Uterus (tissue), 2 donors: ENCODE measurements around the gene DOK3.

ENCODE experiments used
- POLR2A ChIP-seq, 2 donors: fragments of 450-650 bp; IDR thresholded peaks; one replicate each; pipeline ENCODE4 v1.6.1; 2016; ENCODE audit warnings: antibody characterized with exemption in 2 of 2, mild to moderate bottlenecking in 1 of 2, moderate library complexity in 1 of 2
- TF ChIP-seq, protein P1 (sequence below), 4 experiments: fragments of 200-600 bp in 2 of 4; fragments of 450-650 bp in 2 of 4; sonication (generic) in 2 of 4; IDR thresholded peaks; one replicate each; pipeline ENCODE4 v1.5.1; 2016 to 2019; ENCODE audit warnings: antibody characterized with exemption in 4 of 4, mild to moderate bottlenecking in 2 of 4, moderate library complexity in 1 of 4

DNA sequence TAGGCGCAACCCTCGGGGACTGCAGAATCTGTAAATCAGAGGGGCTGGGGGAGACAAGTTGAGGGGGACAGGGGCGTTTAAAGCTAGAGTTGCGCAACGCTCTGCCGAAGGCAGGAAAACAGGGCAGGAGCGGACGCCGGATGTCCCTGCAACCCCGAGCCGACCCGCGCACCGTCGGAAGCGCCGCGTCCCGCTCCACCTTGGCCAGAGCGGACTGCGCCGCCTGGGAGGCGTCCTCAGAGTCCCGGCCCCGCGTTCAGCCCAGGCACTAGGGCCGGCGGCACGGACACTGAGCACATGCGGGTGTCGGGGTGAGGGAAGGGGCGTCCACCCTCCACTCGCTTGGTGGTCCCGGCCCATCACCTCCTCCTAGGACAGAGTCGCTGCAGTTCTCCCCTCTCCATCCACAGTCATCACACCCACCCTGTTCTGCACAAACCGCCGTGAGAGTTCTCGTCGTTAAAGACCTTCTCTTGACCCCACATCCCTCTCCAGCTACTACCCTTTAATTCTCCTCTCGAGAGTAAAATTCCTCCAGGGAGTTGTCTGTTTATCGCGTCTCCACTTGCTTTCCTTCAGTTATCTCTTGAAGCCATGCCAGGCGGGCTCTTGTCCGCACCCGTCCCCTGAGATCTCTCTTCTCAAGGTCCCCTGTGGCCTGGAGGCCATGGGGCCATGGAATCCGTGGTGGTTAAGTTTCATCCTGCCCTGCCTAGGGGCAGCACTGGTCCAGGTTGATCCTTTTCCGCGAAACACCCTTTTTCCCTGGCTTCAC is 11.4 kb downstream of the DOK3 start:
- TF ChIP-seq, protein P1, sequence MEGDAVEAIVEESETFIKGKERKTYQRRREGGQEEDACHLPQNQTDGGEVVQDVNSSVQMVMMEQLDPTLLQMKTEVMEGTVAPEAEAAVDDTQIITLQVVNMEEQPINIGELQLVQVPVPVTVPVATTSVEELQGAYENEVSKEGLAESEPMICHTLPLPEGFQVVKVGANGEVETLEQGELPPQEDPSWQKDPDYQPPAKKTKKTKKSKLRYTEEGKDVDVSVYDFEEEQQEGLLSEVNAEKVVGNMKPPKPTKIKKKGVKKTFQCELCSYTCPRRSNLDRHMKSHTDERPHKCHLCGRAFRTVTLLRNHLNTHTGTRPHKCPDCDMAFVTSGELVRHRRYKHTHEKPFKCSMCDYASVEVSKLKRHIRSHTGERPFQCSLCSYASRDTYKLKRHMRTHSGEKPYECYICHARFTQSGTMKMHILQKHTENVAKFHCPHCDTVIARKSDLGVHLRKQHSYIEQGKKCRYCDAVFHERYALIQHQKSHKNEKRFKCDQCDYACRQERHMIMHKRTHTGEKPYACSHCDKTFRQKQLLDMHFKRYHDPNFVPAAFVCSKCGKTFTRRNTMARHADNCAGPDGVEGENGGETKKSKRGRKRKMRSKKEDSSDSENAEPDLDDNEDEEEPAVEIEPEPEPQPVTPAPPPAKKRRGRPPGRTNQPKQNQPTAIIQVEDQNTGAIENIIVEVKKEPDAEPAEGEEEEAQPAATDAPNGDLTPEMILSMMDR (IDR thresholded peaks at IDR 0.05): peak in 1 of 4 experiments; percentile 0
- no peak for TF ChIP-seq POLR2A (IDR thresholded peaks at IDR 0.05)
